ENCODE data around the gene EPHX1. TPM values are rescaled to one million over a fixed set of nuclear protein-coding genes. Genes with fewer than 3 reads are reported as not detected.
"Not testable (repeated sequence)": the region's sequence is repeated elsewhere in the genome, so short reads cannot be mapped to it uniquely, and the experiment has no call there.

Gene EPHX1
- total RNA-seq, 1 donor from 2014 or later = 16.9 TPM

DNA sequence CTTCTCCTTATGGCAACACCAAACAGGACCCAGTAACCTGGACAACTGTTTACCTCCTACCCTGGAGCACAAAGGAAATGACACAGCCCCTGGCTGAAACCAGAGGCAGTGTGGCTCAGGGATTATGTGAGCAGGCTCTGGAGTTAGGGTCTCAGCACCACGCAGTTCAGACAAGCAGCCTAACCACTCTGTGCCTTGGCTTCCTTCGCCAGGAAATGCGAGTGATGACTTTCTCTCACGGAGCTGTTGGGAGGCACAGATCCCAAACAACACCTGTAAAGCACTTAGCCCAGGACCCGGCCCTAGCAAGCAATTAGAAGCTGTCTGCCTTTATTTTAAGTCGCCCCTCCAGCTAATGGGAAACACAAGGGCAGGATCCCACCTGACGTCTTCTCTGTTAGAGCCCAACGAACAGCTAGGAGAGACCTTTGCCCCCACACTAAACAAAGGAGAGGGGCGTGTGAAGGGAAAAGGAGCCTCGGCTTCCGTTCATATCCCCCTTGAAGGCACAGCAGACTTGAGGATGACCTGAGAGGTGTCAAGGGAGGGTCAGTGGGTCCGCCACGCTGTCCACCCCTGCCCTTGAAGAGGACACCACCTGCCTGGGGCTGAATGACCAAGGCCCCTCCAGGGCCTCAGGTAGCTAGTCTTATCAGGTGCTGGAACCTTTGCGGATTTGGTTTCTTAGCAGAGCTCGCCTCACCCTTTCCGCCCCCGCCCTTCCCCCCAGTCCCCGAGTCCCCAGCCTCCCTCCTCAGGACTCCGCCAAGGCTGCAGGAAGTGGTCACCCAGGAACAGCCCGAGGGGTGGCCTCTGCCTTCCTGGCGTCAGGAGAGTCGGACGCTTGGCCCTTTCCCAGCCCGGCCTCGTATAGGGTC is 71.4 kb downstream of the EPHX1 start:
- peak; percentile 34 for DNase-seq (ENCODE audit: low spot score)

- DNase-seq (ENCODE audit: low spot score) = peak; percentile 87
Observed at GRCh38 chr1:225881959-225882693, 72.2 kb downstream of the EPHX1 start, which contains the start of gene TMEM63A. Gene TMEM63A, minus strand, starts transcription at chr1:225882380. Its CDS starts 4,800 bp downstream, at chr1:225877580.

GRCh38 chr1:225882694-225883615 is 73.0 kb downstream of the EPHX1 start:
- peak; percentile 56 for DNase-seq (ENCODE audit: low spot score)

DNA sequence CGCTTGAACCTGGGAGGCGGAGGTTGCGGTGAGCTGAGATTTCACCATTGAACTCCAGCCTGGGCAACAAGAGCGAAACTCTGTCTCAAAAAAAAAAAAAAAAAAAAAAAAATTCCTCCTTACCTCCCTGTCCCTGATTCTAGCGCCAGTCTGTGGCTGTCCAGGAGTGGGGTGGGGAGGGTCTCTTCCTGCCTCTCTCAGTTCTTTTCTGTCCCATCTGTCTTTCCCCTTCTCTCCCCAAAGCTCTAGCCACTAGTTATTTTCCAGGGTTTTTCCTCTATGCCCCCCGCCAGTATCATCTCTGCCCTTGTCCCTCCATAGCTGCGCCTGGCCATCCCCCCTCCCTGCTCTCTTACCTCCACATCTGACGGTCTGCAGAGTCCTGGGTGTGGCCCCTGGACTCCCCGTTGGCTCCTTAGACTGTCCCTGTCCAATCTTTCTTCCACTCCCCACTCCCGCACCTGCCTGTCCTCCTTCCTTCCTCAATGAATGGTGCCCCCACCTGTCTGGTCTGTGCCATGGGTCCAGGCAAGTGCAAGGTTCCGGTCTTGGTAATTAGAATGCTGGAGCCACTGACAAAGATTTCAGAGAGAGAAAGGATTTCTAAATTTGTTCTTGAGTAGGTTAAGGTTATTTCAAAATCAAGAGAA is 73.8 kb downstream of the EPHX1 start:
- no peak for DNase-seq (ENCODE audit: low spot score)

GRCh38 chr1:225885336-225885735 is 75.4 kb downstream of the EPHX1 start:
- DNase-seq (ENCODE audit: low spot score) = no peak

- no peak for DNase-seq (ENCODE audit: low spot score)
Observed at GRCh38 chr1:225886159-225887029, 76.5 kb downstream of the EPHX1 start.

- DNase-seq (ENCODE audit: low spot score) = no peak
Observed at GRCh38 chr1:225887030-225887314, 77.0 kb downstream of the EPHX1 start.

DNA sequence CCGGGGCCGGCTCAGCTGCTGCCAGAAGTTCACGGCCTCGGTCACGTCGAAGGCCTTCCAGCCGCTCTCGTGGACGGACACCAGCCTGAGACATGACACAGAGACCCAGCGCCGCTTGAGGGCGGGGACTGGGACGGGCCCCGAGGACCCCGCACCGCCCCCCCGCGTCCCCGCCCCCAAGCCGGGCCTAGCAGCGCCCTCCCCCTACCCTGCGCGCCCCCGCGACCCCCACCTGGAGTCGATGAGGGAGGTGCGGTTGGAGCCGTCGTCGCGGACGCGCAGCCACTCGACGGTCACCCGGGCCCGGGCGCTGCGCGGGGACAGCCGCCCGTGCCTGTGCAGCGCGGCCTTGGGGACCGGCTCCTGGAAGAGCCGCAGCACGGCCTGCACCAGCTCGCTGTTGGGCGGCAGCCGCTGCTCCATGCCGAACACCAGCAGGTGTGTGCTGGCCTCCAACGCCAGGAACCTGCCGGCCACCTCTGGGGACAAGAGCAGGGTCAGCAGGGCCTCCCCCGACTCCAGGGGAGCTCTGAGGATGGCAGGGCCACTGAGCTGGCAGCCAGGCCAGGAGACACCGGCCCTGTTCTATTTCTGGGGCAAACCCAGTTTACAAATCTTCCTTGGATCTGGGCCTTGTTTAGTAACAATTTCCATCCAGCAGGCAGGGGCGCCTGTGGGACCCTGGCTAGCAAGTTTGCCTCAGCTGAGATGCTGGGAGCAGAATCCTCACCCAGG is 77.8 kb downstream of the EPHX1 start:
- DNase-seq (ENCODE audit: low spot score) = not testable (repeated sequence)

- no peak for DNase-seq (ENCODE audit: low spot score)
Observed at GRCh38 chr1:225888289-225888897, 78.5 kb downstream of the EPHX1 start.

GRCh38 chr1:225888898-225889601 is 79.1 kb downstream of the EPHX1 start, which contains the start of gene LEFTY1:
Gene LEFTY1, minus strand, starts transcription at chr1:225889146. Its CDS starts 80 bp downstream, at chr1:225889066.
- DNase-seq (ENCODE audit: low spot score) = peak; percentile 29

- DNase-seq (ENCODE audit: low spot score) = no peak
Observed at GRCh38 chr1:225889743-225890142, 79.8 kb downstream of the EPHX1 start.

- DNase-seq (ENCODE audit: low spot score) = no peak
Observed at GRCh38 chr1:225890346-225891228, 80.7 kb downstream of the EPHX1 start.

- no peak for DNase-seq (ENCODE audit: low spot score)
Observed at GRCh38 chr1:225891229-225891972, 81.5 kb downstream of the EPHX1 start.

DNA sequence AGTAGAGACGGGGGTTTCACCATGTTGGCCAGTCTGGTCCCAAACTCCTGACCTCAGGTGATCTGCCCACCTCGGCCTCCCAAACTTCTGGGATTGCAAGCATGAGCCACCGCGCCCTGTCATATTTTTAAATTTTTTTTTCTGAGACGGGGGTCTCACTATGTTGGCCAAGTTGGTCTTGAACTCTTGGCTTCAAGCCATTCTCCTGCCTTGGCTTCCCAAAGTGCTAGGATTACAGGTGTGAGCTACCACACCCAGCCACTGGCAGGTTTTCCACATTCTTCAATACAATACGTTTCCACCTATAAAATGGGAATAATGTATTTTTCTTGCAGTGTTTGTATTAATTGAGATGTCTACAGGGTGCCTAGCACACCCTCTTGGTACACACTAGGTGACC is 82.4 kb downstream of the EPHX1 start:
- DNase-seq (ENCODE audit: low spot score) = no peak

Measured in umbilical cord (tissue), 2 donors.